AG09319 (cell line): ENCODE measurements around the gene SOX6.
"Not testable (repeated sequence)": the region's sequence is repeated elsewhere in the genome, so short reads cannot be mapped to it uniquely, and the experiment has no call there.

Source experiments
- DNase-seq: peaks from one replicate; pipeline ENCODE4 v3.0.0-alpha.2; 2010; ENCODE audit warnings: low read depth; ENCODE audit errors: extremely low read depth
- TF ChIP-seq, protein P1 (sequence below): IDR thresholded peaks from 2 replicates; pipeline ENCODE4 v1.5.1; 2011; ENCODE audit warnings: low read depth, mild to moderate bottlenecking, inconsistent platforms, low read length, moderate library complexity

Gene SOX6

DNA sequence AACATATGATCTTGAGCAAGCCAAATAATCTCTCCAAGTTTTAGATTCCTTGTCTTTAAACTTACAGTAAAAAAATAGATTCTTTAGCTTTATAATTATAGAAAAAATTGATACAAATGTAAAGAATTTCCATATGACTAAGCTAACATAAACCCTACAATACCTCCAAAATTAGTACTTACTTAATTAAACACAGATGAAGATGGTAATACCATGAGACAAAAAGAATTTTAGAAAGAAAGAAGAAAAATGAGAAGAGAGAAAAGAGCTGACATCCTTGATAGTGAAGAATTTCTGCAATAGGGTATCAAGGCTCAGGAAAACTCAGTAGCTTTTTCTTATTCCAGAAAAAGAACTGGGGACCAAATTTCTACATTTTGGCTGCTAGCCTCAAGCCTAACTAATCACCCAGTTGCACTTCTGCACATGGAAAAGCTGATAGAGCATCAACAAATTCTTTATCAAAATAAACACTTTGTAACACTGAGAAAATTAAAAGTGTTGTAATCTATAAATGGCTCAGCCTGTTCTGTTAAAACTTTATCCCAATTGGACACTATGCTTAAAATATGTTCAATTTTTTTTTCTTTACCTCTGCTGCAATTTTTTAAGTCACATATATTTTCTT is 24.7 kb upstream of the SOX6 start:
- TF ChIP-seq, protein P1, sequence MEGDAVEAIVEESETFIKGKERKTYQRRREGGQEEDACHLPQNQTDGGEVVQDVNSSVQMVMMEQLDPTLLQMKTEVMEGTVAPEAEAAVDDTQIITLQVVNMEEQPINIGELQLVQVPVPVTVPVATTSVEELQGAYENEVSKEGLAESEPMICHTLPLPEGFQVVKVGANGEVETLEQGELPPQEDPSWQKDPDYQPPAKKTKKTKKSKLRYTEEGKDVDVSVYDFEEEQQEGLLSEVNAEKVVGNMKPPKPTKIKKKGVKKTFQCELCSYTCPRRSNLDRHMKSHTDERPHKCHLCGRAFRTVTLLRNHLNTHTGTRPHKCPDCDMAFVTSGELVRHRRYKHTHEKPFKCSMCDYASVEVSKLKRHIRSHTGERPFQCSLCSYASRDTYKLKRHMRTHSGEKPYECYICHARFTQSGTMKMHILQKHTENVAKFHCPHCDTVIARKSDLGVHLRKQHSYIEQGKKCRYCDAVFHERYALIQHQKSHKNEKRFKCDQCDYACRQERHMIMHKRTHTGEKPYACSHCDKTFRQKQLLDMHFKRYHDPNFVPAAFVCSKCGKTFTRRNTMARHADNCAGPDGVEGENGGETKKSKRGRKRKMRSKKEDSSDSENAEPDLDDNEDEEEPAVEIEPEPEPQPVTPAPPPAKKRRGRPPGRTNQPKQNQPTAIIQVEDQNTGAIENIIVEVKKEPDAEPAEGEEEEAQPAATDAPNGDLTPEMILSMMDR = no peak
- no peak for DNase-seq

DNA sequence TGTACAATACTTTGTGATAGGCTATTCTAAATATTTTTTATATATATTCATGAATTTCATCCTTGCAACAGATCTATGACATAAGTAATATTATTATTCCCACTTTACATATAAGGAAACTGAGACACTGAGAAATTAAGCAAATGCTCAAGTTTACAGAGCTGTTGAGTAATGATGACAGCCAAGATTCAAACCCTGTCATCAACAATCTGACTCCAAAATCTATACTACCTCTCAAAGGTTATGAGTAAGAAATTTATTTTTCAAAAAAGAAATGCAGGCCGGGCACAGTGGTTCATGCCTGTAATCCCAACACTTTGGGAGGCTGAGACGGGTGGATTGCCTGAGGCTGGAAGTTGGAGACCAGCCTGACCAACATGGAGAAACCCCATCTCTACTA is 22.6 kb upstream of the SOX6 start:
- TF ChIP-seq, protein P1 = no peak
- DNase-seq = no peak

DNA sequence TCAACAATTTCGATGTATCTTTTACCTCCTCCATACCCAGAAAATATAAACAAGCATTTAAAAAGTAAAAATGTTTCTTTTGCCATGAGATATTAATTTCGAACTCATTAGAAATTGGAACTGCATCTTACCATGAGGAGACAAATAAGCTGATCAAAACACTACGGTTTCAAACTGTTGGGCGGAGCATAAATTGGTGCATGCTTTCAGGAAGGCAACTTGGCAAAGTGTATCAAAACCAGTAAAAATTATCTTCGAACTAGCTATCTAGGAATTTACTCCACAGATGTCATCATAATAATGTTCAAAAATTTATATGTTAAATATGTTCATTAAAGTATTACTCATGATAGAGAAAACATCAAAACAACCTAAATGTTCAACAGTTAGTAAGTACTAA is 21.4 kb upstream of the SOX6 start:
- no peak for DNase-seq
- TF ChIP-seq, protein P1 = no peak

DNA sequence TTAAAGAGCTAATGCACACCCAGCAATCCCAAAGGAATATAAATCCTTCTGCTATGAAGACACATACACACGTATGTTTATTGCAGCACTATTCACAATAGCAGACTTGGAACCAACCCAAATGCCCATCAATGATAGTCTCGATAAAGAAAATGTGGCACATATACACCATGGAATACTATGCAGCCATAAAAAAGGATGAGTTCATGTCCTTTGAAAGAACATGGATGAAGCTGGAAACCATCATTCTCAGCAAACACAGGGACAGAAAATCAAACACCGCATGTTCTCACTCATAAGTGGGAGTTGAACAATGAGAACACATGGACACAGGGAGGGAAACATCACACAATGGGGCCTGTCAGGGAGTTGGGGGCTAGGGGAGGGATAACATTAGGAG is 19.3 kb upstream of the SOX6 start:
- DNase-seq = not testable (repeated sequence)

DNA sequence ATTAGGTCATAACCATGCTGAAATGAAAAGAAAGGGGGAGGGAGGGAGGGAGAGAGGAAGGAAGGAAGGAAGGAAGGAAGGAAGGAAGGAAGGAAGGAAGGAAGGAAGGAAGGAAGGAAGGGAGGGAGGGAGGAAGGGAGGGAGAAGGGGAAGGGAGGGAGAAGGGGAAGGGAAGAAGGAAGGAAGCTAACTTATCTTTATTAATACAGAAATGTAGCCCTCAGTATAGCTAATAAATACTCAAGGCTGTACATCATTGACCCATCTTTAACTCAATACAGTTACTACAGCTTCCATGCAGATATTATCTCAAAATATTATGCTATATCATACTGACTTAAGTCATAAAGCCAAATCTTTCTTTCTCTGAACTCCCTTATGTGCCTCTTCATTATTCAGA is 17.4 kb upstream of the SOX6 start:
- TF ChIP-seq, protein P1 = no peak
- DNase-seq = no peak

DNA sequence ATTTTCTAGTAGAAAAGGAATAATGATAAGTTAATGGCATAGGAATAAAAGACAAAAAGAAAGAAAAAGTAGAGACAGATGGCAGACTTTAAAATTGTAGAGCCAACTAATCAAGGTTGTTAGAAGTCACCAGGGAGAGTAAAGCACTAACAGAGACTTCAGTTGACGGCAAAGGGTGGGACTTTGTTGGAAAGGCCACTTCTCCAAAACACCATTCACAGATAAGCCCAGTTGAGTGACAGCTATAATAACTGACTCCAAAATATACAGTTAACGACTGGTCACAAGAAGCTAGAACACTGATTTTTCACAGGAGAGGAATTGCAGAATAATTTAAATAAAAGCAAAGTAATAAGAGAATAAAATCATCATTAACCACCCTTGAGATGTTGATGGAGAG is 16.0 kb upstream of the SOX6 start:
- TF ChIP-seq, protein P1 = no peak
- DNase-seq = no peak

DNA sequence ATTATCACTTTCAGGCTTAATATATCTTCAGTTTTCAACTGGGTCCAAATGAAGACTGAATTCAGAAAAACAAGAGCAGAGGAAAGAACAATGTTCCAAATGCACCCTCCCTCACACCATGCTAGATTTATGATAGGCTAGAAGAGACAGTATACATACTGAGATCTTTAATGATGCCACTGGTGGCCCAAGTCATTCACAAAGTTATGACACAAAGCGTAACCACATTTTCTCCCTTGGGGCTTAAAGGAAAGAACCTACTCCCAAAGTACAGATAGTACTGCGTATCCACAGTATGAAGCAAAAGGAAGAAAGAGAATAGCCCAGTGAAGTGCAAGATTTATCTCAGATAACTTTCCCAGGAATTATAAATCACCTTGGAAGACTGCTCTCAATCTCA is 10.9 kb upstream of the SOX6 start:
- DNase-seq = no peak
- TF ChIP-seq, protein P1 = no peak

DNA sequence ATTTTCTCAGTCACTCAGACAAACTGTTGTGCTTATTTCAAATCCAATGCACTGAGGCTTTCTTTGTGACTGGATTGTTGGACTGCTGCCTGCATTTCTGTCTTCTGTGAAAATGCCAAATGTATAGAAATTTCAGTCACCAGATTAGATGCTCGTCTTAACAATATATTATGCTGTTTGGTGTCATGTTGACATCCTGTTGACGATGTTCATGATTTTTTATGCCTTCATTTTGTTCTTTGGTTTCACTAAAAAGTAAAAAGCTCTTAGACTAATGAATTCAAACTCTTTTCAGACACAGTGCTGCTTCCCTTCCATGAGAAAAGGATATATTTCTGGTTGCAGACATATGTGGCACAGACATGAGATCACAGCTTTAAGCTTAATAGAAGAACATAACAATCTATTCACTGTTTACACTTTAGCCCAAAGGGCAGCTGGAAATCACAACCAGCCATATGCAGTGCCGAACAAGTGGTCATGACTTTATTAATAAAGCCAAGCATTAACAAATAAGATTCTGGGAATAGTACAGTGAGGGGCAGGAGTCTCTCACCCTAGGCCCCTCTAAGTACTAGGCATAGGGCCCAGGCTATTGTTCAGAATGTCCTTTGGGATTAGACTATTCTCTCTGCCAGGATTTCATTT is 9.4 kb upstream of the SOX6 start:
- TF ChIP-seq, protein P1 = no peak
- no peak for DNase-seq
